HG03060 (cell line): Measurements from ENCODE around the gene MBNL1.

ENCODE experiments used
- ATAC-seq: cut with Tn5 transposase; IDR thresholded peaks from one replicate; pipeline ENCODE4 v1.9.1; 2021; ENCODE audit warnings: low read depth, moderate number of reproducible peaks; ENCODE audit not compliant: unreplicated experiment

The MBNL1 gene, protein sequence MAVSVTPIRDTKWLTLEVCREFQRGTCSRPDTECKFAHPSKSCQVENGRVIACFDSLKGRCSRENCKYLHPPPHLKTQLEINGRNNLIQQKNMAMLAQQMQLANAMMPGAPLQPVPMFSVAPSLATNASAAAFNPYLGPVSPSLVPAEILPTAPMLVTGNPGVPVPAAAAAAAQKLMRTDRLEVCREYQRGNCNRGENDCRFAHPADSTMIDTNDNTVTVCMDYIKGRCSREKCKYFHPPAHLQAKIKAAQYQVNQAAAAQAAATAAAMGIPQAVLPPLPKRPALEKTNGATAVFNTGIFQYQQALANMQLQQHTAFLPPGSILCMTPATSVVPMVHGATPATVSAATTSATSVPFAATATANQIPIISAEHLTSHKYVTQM

DNA sequence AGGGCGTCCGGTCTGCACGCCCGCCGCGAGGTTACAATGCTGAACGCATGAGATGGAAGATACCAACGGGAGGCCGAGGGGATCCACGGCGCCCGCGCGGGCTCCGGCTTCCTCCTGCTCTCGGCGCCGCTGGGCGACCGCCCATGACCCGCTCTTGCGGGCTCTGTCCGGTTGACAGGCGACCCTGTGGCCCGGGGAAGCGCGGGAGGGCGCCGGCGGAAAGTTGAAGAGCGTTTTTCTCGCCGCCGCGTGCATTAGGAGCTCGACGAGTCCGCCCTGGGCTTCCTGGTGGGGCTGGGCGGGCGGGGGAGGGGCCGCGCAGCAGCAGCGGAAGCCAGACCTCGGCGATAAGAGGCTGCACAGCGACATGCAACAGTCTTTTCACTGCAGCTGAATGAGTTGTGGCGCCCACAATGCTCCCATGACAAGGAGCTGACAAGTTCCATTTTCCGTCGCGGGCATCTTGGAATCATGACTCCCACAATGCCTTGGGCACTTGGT, at the start of gene MBNL1:
MBNL1 (plus strand) TSS at position 375 of the 501 bp plus-strand sequence. CDS start 31,265 bp downstream, outside the sequence.
- peak; percentile 39 for ATAC-seq

DNA sequence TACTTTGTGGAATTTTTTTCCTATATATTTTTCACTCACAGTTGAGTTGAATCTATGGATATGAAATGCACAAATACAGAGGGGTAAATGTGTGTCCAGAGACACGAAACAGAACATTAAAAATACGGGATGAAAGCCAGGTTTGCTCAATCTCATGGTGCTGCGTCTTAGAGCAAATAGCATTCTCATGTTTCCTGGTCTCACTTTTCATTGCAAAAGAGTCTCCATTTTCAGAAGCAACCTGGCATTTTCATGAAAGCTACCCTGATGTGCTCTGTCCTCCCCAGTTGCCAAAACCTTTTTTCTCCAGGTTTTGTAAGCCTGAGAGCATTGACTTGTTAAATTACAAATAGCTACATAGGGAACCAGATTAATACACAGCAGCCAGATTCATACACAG, 49.5 kb upstream of the MBNL1 start:
- no peak for ATAC-seq

DNA sequence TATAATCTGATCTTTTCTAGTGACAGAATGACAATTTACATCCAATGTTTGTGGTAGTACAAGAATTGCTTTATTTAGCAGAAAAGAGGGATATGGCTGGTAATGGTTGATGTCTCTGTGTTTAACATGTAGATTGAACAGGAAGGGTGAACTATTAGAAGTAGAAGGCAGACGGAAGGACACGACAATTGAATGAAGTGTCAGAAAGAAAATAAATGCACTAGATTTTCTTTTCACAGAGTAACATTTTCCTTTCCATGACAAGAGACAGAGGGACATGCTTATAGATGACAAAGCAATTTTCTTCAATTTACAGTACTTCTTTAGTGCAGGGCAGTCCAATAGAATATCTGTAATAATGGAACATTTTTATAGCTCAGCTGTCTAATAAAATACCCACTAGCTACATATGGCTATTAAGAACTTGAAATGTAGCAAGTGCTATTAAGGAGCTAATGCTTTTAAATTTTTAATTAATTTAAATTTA, 48.9 kb upstream of the MBNL1 start:
- no peak for ATAC-seq

DNA sequence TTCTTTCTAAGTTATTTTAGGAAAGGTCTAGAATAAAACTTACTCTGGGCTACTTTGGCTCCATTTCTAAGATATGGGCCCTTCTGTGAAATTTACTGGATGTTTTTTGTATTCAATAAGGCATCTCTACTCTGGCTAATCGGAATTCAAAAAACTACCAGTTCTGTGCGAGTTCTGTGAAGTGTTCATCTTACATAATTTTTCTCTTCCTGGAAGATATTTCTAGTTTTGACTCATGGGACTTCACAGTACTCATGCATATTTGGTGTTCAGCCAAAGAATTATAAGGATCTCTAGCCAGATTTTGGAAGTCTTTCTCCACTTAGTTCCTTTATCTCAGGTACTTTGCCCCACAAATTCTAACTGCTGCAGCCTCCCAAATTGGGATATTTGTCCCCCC, 46.4 kb upstream of the MBNL1 start:
- ATAC-seq, result no peak

DNA sequence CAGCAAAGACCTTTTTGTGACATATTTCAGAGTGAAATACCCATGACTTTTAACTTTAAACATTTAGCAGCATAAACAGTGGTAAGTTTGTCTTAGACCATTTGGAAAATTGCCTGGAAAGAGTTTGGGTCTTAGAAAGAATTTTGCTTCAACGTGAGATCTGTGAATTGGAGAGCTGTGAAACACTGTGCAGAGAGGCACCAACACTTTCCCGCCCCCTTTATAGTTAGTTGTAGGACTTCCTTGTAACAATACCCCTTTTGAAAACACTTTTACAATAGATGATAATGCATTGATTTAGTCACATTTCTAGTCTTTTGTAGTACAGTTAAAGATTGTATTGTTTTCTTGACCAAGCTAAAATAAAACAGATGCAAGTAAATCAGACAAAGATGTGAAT, 43.5 kb upstream of the MBNL1 start:
- no peak for ATAC-seq

DNA sequence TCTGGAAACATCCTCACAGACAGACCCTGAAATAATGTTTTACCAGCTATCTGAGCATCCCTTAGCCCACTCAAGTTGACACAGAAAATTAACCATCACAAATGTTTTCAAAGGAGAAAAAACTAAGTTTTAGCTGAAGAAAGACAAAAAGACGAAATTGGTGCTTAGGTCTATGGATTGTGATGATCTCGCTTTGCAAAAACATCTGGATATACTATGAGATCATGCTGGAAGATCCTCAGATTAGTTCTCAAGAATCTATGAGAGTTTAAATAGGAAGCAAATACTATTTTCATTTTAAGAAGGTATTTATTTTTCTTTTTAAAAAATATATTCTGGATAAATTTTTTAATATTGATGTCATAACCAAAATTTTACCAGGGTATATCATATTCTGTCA, 42.6 kb upstream of the MBNL1 start:
- ATAC-seq, result no peak

DNA sequence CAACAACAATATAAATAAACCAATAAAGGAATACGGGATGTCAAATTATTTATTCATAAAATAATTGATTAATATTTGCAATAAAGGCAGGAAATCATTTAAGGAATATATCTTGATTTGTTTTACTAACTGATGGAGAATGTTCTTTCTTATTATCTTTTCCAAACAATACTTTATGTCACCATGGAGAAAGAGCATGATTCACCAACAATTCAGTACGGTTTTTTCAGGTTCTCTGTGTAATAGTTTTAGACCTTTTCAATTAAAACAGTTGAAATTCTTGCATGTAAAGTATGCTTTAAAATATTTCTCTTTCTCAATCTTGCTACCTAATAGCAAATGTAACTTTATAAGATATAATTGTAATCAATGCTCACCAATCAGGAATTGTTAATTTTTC, 41.7 kb upstream of the MBNL1 start:
- no peak for ATAC-seq

DNA sequence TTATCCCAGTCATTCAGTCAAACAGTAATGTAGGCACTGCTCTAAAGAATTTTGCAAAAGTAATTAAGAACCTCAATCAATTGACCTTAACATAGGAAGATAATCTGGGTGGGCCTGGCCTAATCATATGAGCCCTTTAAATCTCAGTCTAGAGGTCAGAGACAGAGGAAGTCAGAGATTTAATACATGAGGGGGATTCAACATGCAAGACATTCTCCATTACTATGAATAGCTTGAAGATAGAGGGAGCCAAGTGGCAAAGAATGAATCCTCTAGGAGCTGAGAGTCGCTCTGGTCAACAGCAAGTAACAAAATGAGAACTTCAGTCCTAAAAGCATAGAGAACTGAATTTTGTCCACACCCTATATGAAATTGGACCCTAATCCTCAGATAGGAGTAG, 39.0 kb upstream of the MBNL1 start:
- no peak for ATAC-seq

DNA sequence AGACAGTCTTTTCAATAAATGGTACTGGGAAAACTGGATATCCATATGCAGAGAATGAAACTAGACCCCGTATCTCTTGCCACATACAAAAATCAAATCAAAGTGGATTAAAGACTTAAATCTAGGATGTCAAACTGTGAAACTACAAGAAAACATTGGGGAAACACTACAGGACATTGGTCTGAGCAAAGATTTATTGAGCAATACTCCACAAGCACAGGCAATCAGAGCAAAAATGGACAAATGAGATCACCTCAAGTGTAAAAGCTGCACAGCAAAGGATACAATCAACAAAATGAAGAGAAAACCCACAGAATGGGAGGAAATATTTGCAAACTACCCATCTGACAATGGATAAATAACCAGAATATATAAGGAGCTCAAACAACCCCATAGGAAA, 38.4 kb upstream of the MBNL1 start:
- ATAC-seq, result no peak

DNA sequence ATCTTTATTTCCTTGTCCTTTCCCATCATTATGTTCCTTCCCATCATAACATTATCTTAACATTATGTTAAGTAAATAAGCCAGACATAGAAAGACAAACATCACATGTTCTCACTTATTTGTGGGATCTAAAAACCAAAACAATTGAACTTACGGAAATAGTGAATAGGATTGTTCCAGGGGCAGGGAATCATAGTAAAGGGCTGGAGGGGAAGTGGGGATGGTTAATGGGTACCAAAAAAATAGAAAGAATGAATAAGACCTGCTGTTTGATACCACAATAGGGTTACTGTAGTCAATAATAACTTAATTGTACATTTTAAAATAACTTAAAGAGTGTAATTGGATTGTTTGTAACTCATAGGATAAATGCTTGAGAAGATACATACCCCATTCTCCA, 36.7 kb upstream of the MBNL1 start:
- ATAC-seq, result no peak

DNA sequence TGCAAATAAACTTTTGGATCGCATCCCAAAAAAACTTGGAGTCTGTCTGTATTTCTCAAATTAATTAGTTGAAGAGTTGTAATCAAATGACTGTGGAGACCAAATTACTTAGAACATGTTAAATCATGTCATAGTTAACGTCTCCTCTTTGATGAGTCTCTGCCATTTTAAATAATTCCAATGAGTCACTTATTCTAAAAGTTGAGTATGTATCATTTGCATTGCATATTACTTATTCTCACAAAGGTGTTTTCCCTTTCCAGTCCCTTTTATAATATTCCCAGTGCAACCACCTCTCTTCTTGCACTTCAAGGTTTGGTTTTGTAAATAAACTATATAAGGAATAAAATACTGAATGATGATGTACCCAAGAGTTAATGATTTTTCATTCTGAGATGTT, 36.0 kb upstream of the MBNL1 start:
- no peak for ATAC-seq

DNA sequence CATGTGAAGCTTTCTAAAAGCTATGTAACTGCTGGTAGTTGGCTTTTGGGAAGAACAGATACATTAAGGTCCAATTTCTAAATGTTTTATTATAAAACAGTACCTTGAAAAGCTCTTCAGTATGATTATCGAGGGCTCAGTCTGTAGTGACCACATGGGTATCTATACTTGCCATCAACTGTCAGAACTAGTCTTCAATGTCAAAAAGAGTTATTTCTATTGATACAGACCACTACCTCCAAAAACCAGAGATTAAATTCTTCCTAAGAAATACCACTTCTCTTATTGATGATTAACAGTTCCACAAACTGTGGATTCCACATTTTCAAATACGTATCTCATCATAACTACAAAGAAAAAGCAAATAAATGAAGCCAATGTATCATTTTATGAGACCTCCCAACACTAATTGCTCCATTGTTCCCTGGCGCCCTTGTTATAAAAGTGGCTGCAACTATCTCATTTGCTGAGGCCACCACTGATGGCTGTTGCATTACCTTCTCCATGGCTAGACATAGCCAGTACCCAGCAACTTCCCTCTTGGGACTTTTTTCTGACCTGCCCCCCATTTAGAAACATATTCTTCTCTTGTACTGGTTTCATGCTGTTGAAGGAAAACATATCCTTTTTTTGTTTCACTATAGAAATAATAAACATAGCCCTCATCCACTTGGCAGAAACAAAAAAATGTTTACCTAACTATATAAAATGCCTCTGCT, 33.9 kb upstream of the MBNL1 start:
- no peak for ATAC-seq

DNA sequence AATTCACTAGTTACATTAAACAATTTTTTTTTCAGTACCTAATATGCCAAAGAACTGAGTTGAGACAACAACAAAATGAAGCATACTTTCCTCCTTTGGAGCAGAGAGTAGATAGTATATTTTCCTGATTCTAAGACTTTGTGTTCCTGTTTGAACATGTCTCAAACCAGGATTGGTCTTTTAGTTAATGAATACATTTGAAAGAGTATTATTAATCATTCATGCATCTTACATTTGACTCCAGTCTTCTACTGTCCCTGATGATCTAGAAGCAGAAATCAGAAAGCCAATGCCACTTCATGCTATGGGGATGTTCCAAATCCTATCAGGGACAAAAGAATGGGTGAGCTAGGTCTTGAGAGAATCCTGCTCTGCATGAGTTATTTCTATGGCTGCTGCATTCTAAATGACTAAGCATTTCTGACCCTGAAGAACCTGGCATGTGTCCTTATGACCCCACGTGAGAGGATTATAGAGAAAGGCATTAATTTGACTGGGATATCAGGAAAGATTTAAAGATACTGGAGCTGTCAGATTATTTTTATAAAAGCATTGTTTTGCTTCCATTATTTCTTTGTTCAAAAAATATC, 32.9 kb upstream of the MBNL1 start:
- no peak for ATAC-seq

DNA sequence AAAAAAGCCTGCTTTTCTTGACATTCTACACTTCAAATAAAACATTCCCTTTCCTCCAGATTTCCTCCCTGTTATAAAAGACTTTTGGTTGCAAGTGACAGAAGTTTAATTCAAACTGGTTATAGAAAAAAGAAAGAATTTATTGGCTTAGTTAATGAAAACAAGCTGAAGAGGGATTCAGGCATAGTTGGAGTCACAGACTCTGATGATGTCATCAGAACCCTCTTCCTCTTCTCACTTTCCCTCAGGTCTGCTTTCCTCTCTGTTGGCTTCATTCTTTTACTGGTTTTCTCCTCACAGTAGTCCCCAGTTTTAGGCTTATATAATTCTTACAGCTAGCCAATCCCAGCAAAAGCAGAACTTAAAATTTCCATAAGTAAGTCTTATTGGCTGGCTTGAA, 32.0 kb upstream of the MBNL1 start:
- no peak for ATAC-seq

DNA sequence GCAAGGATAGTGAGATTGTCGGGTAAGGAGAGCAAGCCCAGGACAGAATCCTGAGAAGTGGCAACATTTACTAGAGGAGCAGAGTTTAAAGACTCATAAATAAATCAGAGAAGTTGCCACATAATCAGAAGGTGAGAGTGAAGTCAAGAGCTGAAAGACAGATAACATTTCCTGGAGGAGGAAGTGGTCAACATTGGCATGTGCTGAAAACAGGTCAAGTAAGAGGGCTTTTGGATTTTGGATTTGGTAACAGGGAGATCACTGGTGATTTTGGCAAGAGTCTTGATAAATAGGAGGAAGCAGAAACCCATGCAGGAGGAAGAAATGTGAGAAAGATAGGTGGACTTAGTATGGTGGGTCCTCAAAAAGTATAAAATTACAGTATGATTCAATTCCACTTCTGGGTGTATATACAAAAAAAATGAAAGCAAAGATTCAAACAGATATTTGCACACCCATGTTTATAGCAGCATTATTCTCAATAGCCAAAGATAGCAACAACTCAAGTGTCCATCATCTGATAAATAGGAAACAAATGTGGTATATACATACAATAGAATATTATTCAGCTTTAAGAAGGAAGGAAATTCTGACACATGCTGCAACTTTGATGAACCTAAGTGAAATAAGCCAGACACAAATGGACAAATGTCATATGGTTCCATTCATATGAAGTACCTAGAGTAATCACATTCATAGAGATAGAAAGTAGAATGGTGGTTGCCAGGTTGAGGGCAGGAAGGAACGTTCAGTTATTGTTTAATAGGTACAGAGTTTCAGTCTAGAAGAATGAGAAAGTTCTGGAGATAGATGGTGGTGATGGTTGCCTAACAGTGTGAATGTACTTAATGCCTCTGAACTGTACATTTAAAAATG, 27.3 kb upstream of the MBNL1 start:
- ATAC-seq, result peak; percentile 38

DNA sequence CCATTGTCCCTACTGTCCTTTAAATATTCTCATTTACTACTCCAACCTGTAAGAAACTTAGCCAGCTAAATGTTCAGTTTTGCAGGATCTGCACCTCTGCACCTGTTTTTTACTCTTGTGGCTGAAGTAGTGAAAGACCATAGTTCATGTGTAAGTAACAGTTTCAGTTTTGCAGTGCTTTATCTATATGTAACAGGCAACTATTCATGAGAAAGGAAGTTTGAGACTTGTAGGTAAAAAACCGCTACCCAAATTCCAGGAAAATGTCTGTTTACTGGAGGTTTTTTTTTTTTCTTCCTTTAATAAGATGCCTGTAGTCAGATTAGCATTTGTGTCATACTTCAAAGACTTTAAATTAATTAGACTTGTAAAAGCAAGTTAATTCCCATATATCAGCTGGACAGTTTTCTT, 25.4 kb upstream of the MBNL1 start:
- ATAC-seq, result peak; percentile 62

DNA sequence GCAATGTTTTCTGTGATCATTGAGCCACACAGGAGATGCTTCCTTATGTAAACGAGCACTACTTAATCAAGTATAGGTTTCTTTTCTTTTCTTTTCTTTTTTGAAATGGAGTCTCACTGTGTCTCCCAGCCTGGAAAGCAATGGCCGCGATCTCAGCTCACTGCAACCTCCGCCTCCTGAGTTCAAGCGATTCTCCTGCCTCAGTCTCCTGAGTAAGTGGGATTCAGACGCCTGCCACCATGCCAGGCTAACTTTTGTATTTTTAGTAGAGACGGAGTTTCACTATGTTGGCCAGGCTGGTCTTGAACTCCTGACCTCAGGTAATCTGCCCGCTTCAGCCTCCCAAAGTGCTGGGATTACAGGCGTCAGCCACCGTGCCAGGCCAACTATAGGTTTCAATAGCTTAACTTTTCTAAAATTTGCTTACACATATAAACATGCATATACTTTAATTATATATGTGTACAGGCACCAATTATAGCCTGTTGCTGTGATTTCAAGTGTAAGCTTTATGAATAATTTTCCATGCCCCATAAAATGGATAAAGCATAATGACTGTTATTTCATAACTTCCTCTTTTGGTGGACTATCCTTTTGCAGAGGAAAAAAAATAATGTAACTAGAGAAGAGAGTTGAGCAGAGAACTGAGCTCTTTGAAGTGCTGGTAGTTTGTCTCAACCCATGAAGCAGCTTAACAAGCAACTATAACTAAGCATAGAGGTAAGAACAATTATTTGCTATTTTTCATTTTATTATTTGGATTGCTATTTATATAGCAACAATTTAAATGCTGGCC, 24.8 kb upstream of the MBNL1 start:
- peak; percentile 29 for ATAC-seq

DNA sequence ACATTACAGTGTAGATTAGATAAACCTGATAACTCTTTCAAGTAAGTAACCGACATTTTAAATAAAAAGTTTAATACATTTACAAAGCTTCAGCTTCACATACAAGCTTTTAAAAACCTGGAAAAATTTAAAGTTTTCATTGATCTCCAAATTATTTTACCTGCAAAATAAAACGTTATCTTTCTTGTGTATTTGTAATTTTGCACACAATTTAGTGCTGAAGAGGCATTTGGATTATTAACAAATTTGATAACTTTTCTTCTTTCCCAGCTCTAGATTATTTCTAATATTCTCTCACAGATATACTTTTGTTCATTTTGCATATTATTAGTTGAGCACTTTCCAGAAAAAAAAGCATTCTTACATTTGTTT, 24.2 kb upstream of the MBNL1 start:
- no peak for ATAC-seq

DNA sequence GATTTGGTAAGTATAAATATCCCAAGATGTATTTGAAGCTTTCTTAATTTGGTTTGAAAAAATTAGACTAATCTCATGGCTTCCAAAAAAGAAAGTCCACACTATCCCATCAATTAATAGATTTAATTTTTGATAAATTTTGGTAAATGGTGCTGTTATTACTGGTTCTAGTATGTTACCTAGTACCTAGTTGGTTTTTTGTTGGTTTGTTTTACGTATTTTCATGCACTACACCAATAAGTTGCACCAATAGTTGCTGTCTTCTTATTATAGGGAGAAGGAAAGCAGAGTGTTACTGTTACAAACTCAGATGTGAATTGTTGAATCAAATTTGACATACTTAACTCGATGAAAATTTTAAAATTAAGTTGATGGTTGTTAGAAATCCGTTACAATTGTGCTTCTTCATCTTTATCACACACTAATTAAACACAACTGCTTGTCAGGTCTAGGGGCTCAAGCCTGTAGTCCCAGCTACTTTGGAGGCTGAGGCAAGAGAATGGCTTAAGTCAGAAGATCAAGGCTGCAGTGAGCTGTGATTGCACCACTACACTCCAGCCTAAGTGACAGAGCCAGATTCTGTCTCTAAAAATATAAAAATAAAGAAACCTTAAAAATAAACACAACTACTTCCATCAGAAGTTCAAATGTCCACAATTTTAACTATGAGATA, 23.1 kb upstream of the MBNL1 start:
- ATAC-seq, result no peak
